ENCODE data around the gene IGF2. TPM values are rescaled to one million over a fixed set of nuclear protein-coding genes. Genes with fewer than 3 reads are reported as not detected.

IGF2 gene
- total RNA-seq, 1 donor = under 0.01 TPM

- DNase-seq (ENCODE audit: low read depth in 2 of 3, low spot score in 2 of 3) = no peak
Measured at GRCh38 chr11:2138068-2138430, 1.1 kb downstream of the IGF2 start.

- DNase-seq (ENCODE audit: low read depth in 2 of 3, low spot score in 2 of 3) = no peak
Measured at GRCh38 chr11:2137202-2138067, 1.8 kb downstream of the IGF2 start.

GRCh38 chr11:2136952-2137201, 2.3 kb downstream of the IGF2 start:
- no peak for DNase-seq (ENCODE audit: low read depth in 2 of 3, low spot score in 2 of 3)

GRCh38 chr11:2136209-2136951, 2.8 kb downstream of the IGF2 start:
- no peak for DNase-seq (ENCODE audit: low read depth in 2 of 3, low spot score in 2 of 3)

- no peak for DNase-seq (ENCODE audit: low read depth in 2 of 3, low spot score in 2 of 3)
Measured at GRCh38 chr11:2135648-2136201, 3.5 kb downstream of the IGF2 start.

- no peak for DNase-seq (ENCODE audit: low read depth in 2 of 3, low spot score in 2 of 3)
Measured at GRCh38 chr11:2135018-2135569, 4.1 kb downstream of the IGF2 start.

GRCh38 chr11:2134022-2135010, 4.9 kb downstream of the IGF2 start:
- DNase-seq (ENCODE audit: low read depth in 2 of 3, low spot score in 2 of 3) = no peak

- no peak for DNase-seq (ENCODE audit: low read depth in 2 of 3, low spot score in 2 of 3)
Measured at GRCh38 chr11:2133241-2134021, 5.8 kb downstream of the IGF2 start.

- no peak for DNase-seq (ENCODE audit: low read depth in 2 of 3, low spot score in 2 of 3)
Measured at GRCh38 chr11:2132874-2133240, 6.3 kb downstream of the IGF2 start.

GRCh38 chr11:2132246-2132645, 6.9 kb downstream of the IGF2 start:
- no peak for DNase-seq (ENCODE audit: low read depth in 2 of 3, low spot score in 2 of 3)

- no peak for DNase-seq (ENCODE audit: low read depth in 2 of 3, low spot score in 2 of 3)
Measured at GRCh38 chr11:2131371-2132236, 7.6 kb downstream of the IGF2 start.

- no peak for DNase-seq (ENCODE audit: low read depth in 2 of 3, low spot score in 2 of 3)
Measured at GRCh38 chr11:2130881-2131352, 8.3 kb downstream of the IGF2 start.

GRCh38 chr11:2129699-2130366, 9.4 kb downstream of the IGF2 start:
- DNase-seq (ENCODE audit: low read depth in 2 of 3, low spot score in 2 of 3) = no peak

GRCh38 chr11:2129308-2129698, 9.9 kb downstream of the IGF2 start:
- DNase-seq (ENCODE audit: low read depth in 2 of 3, low spot score in 2 of 3) = no peak

GRCh38 chr11:2128511-2129307, 10.5 kb downstream of the IGF2 start:
- DNase-seq (ENCODE audit: low read depth in 2 of 3, low spot score in 2 of 3) = no peak

GRCh38 chr11:2128130-2128510, 11.1 kb downstream of the IGF2 start:
- DNase-seq (ENCODE audit: low read depth in 2 of 3, low spot score in 2 of 3) = no peak

- no peak for DNase-seq (ENCODE audit: low read depth in 2 of 3, low spot score in 2 of 3)
Measured at GRCh38 chr11:2127482-2128129, 11.6 kb downstream of the IGF2 start.

All from hematopoietic multipotent progenitor cell (in vitro differentiated cells).